GM23248 (cell line): ENCODE data around the gene ERMAP.

Experiments
- EZH2 ChIP-seq: fragments of 200-600 bp; sonication (generic); IDR thresholded peaks from 2 replicates; pipeline ENCODE4 v1.6.1; 2018; ENCODE audit warnings: antibody characterized with exemption, mild to moderate bottlenecking; ENCODE audit not compliant: insufficient read depth, poor library complexity, severe bottlenecking
- EZH2phosphoT487 ChIP-seq: fragments of 200-600 bp; sonication (generic); IDR thresholded peaks from 2 replicates; pipeline ENCODE4 v1.6.1; 2018; ENCODE audit warnings: antibody characterized with exemption, moderate library complexity, mild to moderate bottlenecking, low read depth; ENCODE audit not compliant: insufficient read depth

DNA sequence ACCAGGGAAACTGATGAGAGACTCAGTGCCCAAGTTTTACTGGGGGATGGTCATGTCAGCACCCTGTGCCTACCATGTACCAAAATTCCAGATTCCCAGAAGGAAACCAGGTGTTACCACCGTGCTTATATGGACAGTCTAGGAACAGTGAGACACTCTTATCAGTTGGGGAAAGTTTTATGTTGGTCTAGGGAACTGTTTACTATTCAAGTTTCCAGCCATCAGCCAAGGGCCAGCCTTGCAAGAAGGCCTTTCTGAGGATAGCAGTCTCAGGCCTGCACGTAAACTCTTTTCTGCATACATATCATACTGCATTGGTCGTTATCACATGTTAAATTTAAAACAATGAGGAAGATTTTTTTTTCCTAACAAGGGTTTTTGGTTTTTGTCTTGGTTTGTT, 19.5 kb upstream of the ERMAP start:
- TF ChIP-seq EZH2phosphoT487 (no peak), EZH2 (no peak)
